CD14-positive monocyte (primary cell): Measurements from ENCODE around the gene SLC39A9. TPM values are rescaled to one million over a fixed set of nuclear protein-coding genes. Genes with fewer than 3 reads are reported as not detected.

ENCODE experiments used
- DNase-seq, 3 donors: peaks; one replicate each; pipeline ENCODE4 v3.0.0-alpha.2; 2011 to 2022
- H2AFZ ChIP-seq: 2 replicates; pipeline ENCODE4 v1.6.0; 2012; ENCODE audit warnings: mild to moderate bottlenecking, low read depth, low read length, inconsistent platforms; ENCODE audit not compliant: insufficient read depth, poor library complexity, severe bottlenecking
- H3K27ac ChIP-seq, 2 donors: 1 replicate in 1 of 2; 2 replicates in 1 of 2; pipeline ENCODE4 v1.5.1; 2012 to 2013; ENCODE audit warnings: low read length in 2 of 2, control low read depth in 1 of 2, inconsistent platforms in 1 of 2, low read depth in 1 of 2, mild to moderate bottlenecking in 1 of 2
- H3K27me3 ChIP-seq, 2 donors: one replicate each; pipeline versions ENCODE4 v1.6.0 to v1.6.1; 2011 to 2013; ENCODE audit warnings: low read length in 2 of 2; ENCODE audit not compliant: control insufficient read depth in 2 of 2, insufficient read depth in 2 of 2
- H3K36me3 ChIP-seq, 2 donors: replicated peaks in 1 of 2; 1 replicate in 1 of 2; 2 replicates in 1 of 2; pipeline versions ENCODE4 v1.5.1 to v1.6.1; 2012 to 2013; ENCODE audit warnings: low read length in 2 of 2, control low read depth in 1 of 2, inconsistent platforms in 1 of 2, mild to moderate bottlenecking in 1 of 2; ENCODE audit not compliant: insufficient read depth in 2 of 2, control insufficient read depth in 1 of 2
- H3K4me1 ChIP-seq, 2 donors: 1 replicate in 1 of 2; 2 replicates in 1 of 2; pipeline versions ENCODE4 v1.5.1 to v1.6.1; 2012 to 2013; ENCODE audit warnings: low read length in 2 of 2, control low read depth in 1 of 2, inconsistent platforms in 1 of 2, mild to moderate bottlenecking in 1 of 2, moderate library complexity in 1 of 2; ENCODE audit not compliant: insufficient read depth in 2 of 2, control insufficient read depth in 1 of 2
- H3K4me2 ChIP-seq: replicated peaks from 2 replicates; pipeline ENCODE3; 2012; ENCODE audit warnings: low read length, moderate library complexity, mild to moderate bottlenecking; ENCODE audit not compliant: poor library complexity, severe bottlenecking; ENCODE audit errors: extremely low read depth
- H3K4me3 ChIP-seq, 3 experiments: fragments of 200-600 bp in 1 of 3; sonication (generic) in 1 of 3; replicated peaks in 1 of 3; 1 replicate in 2 of 3; 2 replicates in 1 of 3; pipeline ENCODE4 v1.5.1; 2011 to 2013; ENCODE audit warnings: low read length in 3 of 3, mild to moderate bottlenecking in 3 of 3, control low read depth in 2 of 3, low read depth in 2 of 3, inconsistent platforms in 1 of 3, moderate library complexity in 1 of 3
- H3K79me2 ChIP-seq: 2 replicates; pipeline ENCODE4 v1.6.0; 2012; ENCODE audit warnings: mild to moderate bottlenecking, control low read depth, inconsistent platforms, low read length, moderate library complexity; ENCODE audit not compliant: insufficient read depth
- H3K9ac ChIP-seq: 2 replicates; pipeline ENCODE4 v1.6.0; 2017; ENCODE audit warnings: low read length, mild to moderate bottlenecking; ENCODE audit not compliant: insufficient read depth, poor library complexity, severe bottlenecking
- H3K9me3 ChIP-seq, 2 donors: replicated peaks in 1 of 2; 1 replicate in 1 of 2; 2 replicates in 1 of 2; pipeline versions ENCODE4 v1.5.1 to v1.6.1; 2012 to 2013; ENCODE audit warnings: low read length in 2 of 2, control low read depth in 1 of 2; ENCODE audit not compliant: control insufficient read depth in 1 of 2, insufficient read depth in 1 of 2
- H4K20me1 ChIP-seq: 2 replicates; pipeline ENCODE4 v1.6.0; 2012; ENCODE audit warnings: mild to moderate bottlenecking, low read length, control low read depth, moderate library complexity; ENCODE audit not compliant: insufficient read depth
- H3K27ac Mint-ChIP-seq, 7 donors: one replicate each; pipeline ENCODE4 v1.8.0; 2020; ENCODE audit warnings: mild to moderate bottlenecking in 7 of 7, mixed read lengths in 7 of 7, moderate library complexity in 6 of 7, inconsistent platforms in 2 of 7
- H3K27me3 Mint-ChIP-seq, 3 donors: one replicate each; pipeline ENCODE4 v1.8.0; 2021 to 2022; ENCODE audit warnings: low read depth in 3 of 3, mild to moderate bottlenecking in 3 of 3, mixed read lengths in 3 of 3, moderate library complexity in 3 of 3, inconsistent platforms in 1 of 3
- H3K36me3 Mint-ChIP-seq, 2 donors: one replicate each; pipeline ENCODE4 v1.8.0; 2020; ENCODE audit warnings: mixed read lengths in 2 of 2, inconsistent platforms in 1 of 2, mild to moderate bottlenecking in 1 of 2
- H3K4me1 Mint-ChIP-seq: one replicate; pipeline ENCODE4 v1.8.0; 2020; ENCODE audit warnings: mild to moderate bottlenecking, mixed read lengths
- H3K4me3 Mint-ChIP-seq, 2 donors: one replicate each; pipeline ENCODE4 v1.8.0; 2020; ENCODE audit warnings: mild to moderate bottlenecking in 2 of 2, mixed read lengths in 2 of 2, moderate library complexity in 1 of 2
- H3K9me3 Mint-ChIP-seq, 7 donors: one replicate each; pipeline ENCODE4 v1.8.0; 2020 to 2022; ENCODE audit warnings: mixed read lengths in 7 of 7, mild to moderate bottlenecking in 6 of 7, moderate library complexity in 6 of 7, inconsistent platforms in 2 of 7
- CTCF ChIP-seq: fragments of 200-600 bp; IDR thresholded peaks from one replicate; pipeline ENCODE4 v1.8.0; 2022; ENCODE audit warnings: antibody characterized with exemption, mild to moderate bottlenecking
- WGBS: methylation state at CpG from one replicate; pipeline ENCODE4 v1.1.5; 2013; ENCODE audit warnings: missing lambda C conversion rate; ENCODE audit not compliant: insufficient coverage; 5-methylcytosine and 5-hydroxymethylcytosine counted together
- intact Hi-C, 2 donors: fragments of 100-400 bp; cut with micrococcal nuclease; formaldehyde crosslinking; loops; one replicate each; pipeline versions ENCODE4 v1.15.0 to v1.15.1; 2023
- polyA plus RNA-seq, 3 donors: library from polyadenylated mRNA; depleted of rRNA in 1 of 3; unstranded in 2 of 3; stranded (reverse) in 1 of 3; fragments of 300-500 nt in 2 of 3; fragments of >200 nt in 1 of 3; fragmentation: Illumina TruSeq in 2 of 3; gene quantifications; 1 replicate in 2 of 3; 2 replicates in 1 of 3; pipeline ENCODE4 v1.2.3, GENCODE V29; 2012 to 2021

SLC39A9 gene
- polyA plus RNA-seq, 3 donors: 28.6 to 44.2 (median 37.6) TPM

GRCh38 chr14:69400154-69400553 is 1.7 kb downstream of the SLC39A9 start:
- Histone ChIP-seq H3K36me3 (peaks cover 9 to 21% of the 10 kb centered on the region in 2 donors), H3K4me2 (peak overlapping the region; percentile 92), H3K27me3 (no peaks in the 10 kb centered on the region), H3K9ac (no peak overlapping the region), H3K27ac (no peak overlapping the region), H3K9me3 (no peaks in the 10 kb centered on the region), H4K20me1 (peaks cover 36% of the 10 kb centered on the region), H2AFZ (no peak overlapping the region), H3K4me1 (peaks cover 35 to 48% of the 10 kb centered on the region in 2 donors), H3K4me3 (peak overlapping the region in 1 of 3 experiments; percentile 99), H3K79me2 (peaks cover 97% of the 10 kb centered on the region)
- intact Hi-C loops: no loop called here
- Mint-ChIP-seq H3K27ac (peak overlapping the region in 1 of 7 donors; percentile 36), H3K36me3 (peaks cover 17 to 29% of the 10 kb centered on the region in 2 donors), H3K9me3 (peaks cover 0 to 5% (median 0%) of the 10 kb centered on the region in 7 donors), H3K4me3 (peak overlapping the region in 1 of 2 donors; percentile 96), H3K27me3 (no peaks in the 10 kb centered on the region), H3K4me1 (peaks cover 50% of the 10 kb centered on the region)
- 91% methylated on average over 4 of the region's 6 CpGs for WGBS
- DNase-seq: no peak
- no peak for TF ChIP-seq CTCF

GRCh38 chr14:69401841-69402240 is 3.3 kb downstream of the SLC39A9 start:
- no peak overlapping the region for H3K9ac ChIP-seq
- H3K27ac ChIP-seq: no peak overlapping the region
- peaks cover 0 to 12% of the 10 kb centered on the region in 2 donors for H3K36me3 ChIP-seq
- no peak overlapping the region for H3K4me3 Mint-ChIP-seq
- H3K79me2 ChIP-seq: peaks cover 96% of the 10 kb centered on the region
- H3K27me3 ChIP-seq: no peaks in the 10 kb centered on the region
- TF ChIP-seq CTCF: no peak
- peaks cover 8 to 13% of the 10 kb centered on the region in 2 donors for H3K36me3 Mint-ChIP-seq
- DNase-seq: no peak
- no peak overlapping the region for H3K4me2 ChIP-seq
- peaks cover 0 to 5% (median 0%) of the 10 kb centered on the region in 7 donors for H3K9me3 Mint-ChIP-seq
- peaks cover 35 to 45% of the 10 kb centered on the region in 2 donors for H3K4me1 ChIP-seq
- intact Hi-C loops: no loop called here
- H4K20me1 ChIP-seq: peaks cover 42% of the 10 kb centered on the region
- no peak overlapping the region for H3K4me3 ChIP-seq
- H3K9me3 ChIP-seq: no peaks in the 10 kb centered on the region
- H3K27ac Mint-ChIP-seq: no peak overlapping the region
- no CpG with 5 or more reads among the region's 2 CpGs for WGBS
- peaks cover 40% of the 10 kb centered on the region for H3K4me1 Mint-ChIP-seq
- no peak overlapping the region for H2AFZ ChIP-seq
- no peaks in the 10 kb centered on the region for H3K27me3 Mint-ChIP-seq
